Measurements from ENCODE around the gene VCX.
A peak's percentile ranks its signal among the peaks of the same experiment; 100 is the strongest.

The VCX gene

DNA sequence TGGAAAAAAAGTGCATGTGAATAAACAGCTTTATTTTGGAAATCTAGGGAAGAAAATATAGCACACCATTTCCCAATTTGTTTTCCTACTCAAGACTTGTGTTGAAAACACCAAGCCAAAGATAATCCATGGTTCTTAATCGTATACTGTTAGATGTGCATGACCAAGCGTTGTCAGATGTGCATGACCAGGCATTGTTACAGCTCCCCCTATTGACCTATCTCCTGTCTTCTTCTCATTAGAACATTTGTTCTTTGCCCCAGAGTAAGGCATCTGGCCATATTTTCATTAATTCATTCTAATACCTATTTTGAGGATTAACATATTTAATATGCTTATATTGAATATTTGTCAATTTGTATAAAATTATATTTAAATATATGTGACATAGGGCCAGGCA, 14.4 kb upstream of the VCX start:
- Histone ChIP-seq H3K4me1 (ENCODE audit: insufficient read depth, low read length, severe bottlenecking) (no peaks in the 10 kb centered on the region), H3K9me3 (ENCODE audit: low read length) (no peaks in the 10 kb centered on the region), H3K36me3 (ENCODE audit: insufficient read depth, low read length) (no peaks in the 10 kb centered on the region), H3K79me2 (ENCODE audit: insufficient read depth, low read length) (no peaks in the 10 kb centered on the region), H3K27ac (ENCODE audit: low read depth, low read length, poor library complexity, severe bottlenecking) (no peak overlapping the region), H3K4me3 (ENCODE audit: low read depth, low read length, poor library complexity, severe bottlenecking) (no peak overlapping the region), H4K20me1 (ENCODE audit: insufficient read depth, low read length) (no peaks in the 10 kb centered on the region), H3F3A (ENCODE audit: insufficient read depth, low read length) (no peaks in the 10 kb centered on the region), H3K9ac (ENCODE audit: low read length) (no peak overlapping the region), H3K4me2 (ENCODE audit: low read length) (no peak overlapping the region), H3K9me2 (ENCODE audit: low read depth, low read length) (no peaks in the 10 kb centered on the region), H2AFZ (ENCODE audit: low read length) (no peak overlapping the region), H3K27me3 (ENCODE audit: insufficient read depth, low read length) (no peaks in the 10 kb centered on the region)
- no peak for TF ChIP-seq EZH2 (IDR thresholded peaks at IDR 0.05; ENCODE audit: borderline replicate concordance, low read length)
- TF ChIP-seq CTCF (IDR thresholded peaks at IDR 0.05; ENCODE audit: low read length): peak; percentile 35; the same call in 1 of the 2 replicates

DNA sequence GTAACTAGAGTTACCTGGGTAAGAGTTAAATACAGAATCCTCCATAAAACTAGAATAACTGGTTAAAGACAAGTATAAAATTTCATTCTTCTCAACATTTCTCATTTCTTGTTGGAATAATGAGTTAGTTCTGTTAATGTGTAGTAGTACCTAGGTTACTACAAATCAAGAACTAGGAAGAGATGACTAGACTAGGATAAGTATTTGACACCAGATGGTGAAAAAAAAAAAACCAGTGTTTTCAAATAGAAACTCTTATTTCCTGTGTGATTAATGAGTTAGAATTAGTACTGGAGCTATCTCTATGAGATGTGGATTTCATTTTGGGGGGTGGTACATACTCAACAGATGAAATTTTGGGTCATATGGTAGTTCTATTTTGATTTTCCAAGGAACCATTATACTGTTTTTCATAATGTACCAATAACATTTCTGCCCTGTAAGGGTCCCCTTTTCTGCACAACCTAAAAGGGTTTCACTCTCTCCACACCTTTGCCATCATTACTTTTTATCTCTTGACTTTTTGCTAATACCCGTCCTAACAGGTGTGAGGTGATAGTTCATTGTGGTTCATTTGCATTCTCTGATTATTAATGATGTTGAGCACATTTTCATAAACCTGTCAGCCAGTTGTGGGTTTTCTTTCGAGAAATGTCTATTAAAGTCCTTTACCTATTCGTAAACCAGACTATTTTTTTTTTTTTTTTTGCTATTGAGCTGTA, 1.7 kb upstream of the VCX start:
- no peak overlapping the region for H3K4me2 ChIP-seq (ENCODE audit: low read length)
- no peak for TF ChIP-seq EZH2 (IDR thresholded peaks at IDR 0.05; ENCODE audit: borderline replicate concordance, low read length)
- no peak for TF ChIP-seq CTCF (IDR thresholded peaks at IDR 0.05; ENCODE audit: low read length)

DNA sequence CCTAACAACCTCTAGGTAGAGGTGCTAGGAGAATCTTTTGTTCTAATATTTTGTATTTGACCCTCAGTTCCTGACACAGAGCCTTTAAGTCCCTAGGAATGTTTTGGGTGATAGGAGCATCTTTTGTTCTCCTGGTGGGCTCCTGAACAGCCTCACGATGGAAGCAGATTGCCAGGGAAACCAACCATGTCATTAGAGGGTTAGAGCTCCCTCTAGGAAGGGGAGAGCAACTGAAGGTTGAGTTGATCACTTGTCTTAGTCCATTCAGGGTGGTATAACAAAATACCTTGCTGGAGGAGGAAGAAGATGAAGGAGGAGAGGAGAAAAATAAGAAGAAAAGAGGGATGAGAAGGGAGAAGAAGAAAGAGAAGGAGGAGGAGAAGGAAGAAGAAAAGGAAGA, 9.2 kb downstream of the VCX start:
- Histone ChIP-seq H3K27ac (ENCODE audit: low read depth, low read length, poor library complexity, severe bottlenecking) (no peak overlapping the region), H3K9me2 (ENCODE audit: low read depth, low read length) (no peaks in the 10 kb centered on the region), H3K4me2 (ENCODE audit: low read length) (no peak overlapping the region), H3K4me1 (ENCODE audit: insufficient read depth, low read length, severe bottlenecking) (no peaks in the 10 kb centered on the region), H4K20me1 (ENCODE audit: insufficient read depth, low read length) (no peaks in the 10 kb centered on the region), H3K79me2 (ENCODE audit: insufficient read depth, low read length) (no peaks in the 10 kb centered on the region), H3K9me3 (ENCODE audit: low read length) (no peaks in the 10 kb centered on the region), H3K27me3 (ENCODE audit: insufficient read depth, low read length) (no peaks in the 10 kb centered on the region), H3F3A (ENCODE audit: insufficient read depth, low read length) (no peaks in the 10 kb centered on the region), H3K36me3 (ENCODE audit: insufficient read depth, low read length) (no peaks in the 10 kb centered on the region), H3K4me3 (ENCODE audit: low read depth, low read length, poor library complexity, severe bottlenecking) (no peak overlapping the region), H2AFZ (ENCODE audit: low read length) (no peak overlapping the region), H3K9ac (ENCODE audit: low read length) (no peak overlapping the region)
- TF ChIP-seq EZH2 (IDR thresholded peaks at IDR 0.05; ENCODE audit: borderline replicate concordance, low read length): no peak
- no peak for TF ChIP-seq CTCF (IDR thresholded peaks at IDR 0.05; ENCODE audit: low read length)

More for the DNA sequence above, 1.7 kb upstream of the VCX start:
- no peak overlapping the region for H2AFZ ChIP-seq (ENCODE audit: low read length)
- H3K79me2 ChIP-seq (ENCODE audit: insufficient read depth, low read length): no peaks in the 10 kb centered on the region
- H3K36me3 ChIP-seq (ENCODE audit: insufficient read depth, low read length): no peaks in the 10 kb centered on the region
- no peaks in the 10 kb centered on the region for H3K9me3 ChIP-seq (ENCODE audit: low read length)
- H3K4me1 ChIP-seq (ENCODE audit: insufficient read depth, low read length, severe bottlenecking): no peaks in the 10 kb centered on the region
- no peaks in the 10 kb centered on the region for H3F3A ChIP-seq (ENCODE audit: insufficient read depth, low read length)
- no peaks in the 10 kb centered on the region for H4K20me1 ChIP-seq (ENCODE audit: insufficient read depth, low read length)
- no peaks in the 10 kb centered on the region for H3K9me2 ChIP-seq (ENCODE audit: low read depth, low read length)
- H3K27ac ChIP-seq (ENCODE audit: low read depth, low read length, poor library complexity, severe bottlenecking): no peak overlapping the region
- H3K27me3 ChIP-seq (ENCODE audit: insufficient read depth, low read length): no peaks in the 10 kb centered on the region
- no peak overlapping the region for H3K4me3 ChIP-seq (ENCODE audit: low read depth, low read length, poor library complexity, severe bottlenecking)
- no peak overlapping the region for H3K9ac ChIP-seq (ENCODE audit: low read length)

Measured in OCI-LY1 (cell line).